ENCODE results near the gene CXCL8. TPM values are rescaled to one million over a fixed set of nuclear protein-coding genes. Genes with fewer than 3 reads are reported as not detected.

Gene CXCL8
- total RNA-seq, 2 experiments from 2014 or later: 0.31 to 0.38 TPM

DNA sequence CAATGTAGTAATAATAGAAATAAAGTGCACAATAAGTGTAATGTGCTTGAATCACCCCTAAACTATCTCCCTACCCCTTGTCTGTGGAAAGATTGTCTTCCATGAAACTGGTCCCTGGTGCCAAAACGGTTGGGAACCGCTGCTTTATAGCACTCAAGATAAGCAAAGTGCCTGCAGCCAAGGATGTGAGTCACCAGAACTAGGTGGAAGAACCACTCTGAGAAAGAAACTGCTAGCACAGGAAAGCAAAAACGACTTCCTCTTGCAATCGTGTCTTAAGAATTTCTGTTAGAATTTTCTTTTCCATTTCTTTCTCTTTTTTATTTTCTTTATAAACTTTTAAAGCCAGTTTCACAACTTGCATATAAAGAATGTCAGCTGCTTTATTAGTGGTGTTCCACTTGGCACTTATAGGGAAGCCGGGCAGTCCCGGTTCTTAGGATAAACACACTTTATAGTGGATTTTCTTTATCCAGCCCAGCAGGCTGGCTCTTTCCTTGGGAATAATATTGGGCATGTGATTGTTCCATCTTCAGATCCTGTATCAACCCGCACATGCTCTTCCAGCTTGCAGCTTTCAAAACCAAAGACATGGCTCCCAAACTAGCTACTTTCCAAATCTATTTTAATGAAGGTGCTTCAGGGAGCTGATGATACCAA is 32.3 kb upstream of the CXCL8 start:
- Mint-ChIP-seq H3K4me3 (no peak overlapping the region), H3K36me3 (no peaks in the 10 kb centered on the region), H3K27me3 (peaks cover 6% of the 10 kb centered on the region), H3K27ac (no peak overlapping the region), H3K9me3 (no peaks in the 10 kb centered on the region), H3K4me1 (no peaks in the 10 kb centered on the region)
- DNase-seq: no peak

DNA sequence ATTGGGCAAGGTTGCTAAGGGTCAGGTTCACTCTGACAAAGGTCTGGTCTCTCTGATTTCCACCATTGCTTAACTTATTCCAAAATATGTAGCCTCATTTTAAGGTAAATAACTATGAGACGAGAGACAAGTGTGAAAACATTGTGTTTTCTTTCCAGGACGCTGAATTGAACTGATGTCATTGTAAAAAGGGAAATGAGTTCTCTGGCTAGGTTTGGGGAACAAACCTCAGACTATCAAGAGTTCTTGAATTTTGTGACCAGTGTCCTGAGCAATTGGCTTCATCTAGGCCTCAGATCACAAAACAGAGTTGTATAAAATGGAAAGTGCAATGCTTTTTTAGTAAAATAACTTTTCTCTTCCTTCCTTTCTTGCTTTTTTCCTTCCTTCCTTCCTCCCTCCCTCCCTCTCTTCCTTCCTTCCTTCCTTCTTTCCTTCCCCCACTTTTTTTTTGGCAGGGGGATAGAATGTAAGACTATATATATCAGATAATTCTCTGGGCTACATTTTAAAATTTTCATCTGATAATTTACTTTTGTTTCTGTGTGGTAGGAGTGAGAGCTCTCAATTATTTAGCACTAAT is 30.8 kb upstream of the CXCL8 start:
- Mint-ChIP-seq H3K36me3 (no peaks in the 10 kb centered on the region), H3K4me3 (no peak overlapping the region), H3K27me3 (peaks cover 6% of the 10 kb centered on the region), H3K9me3 (no peaks in the 10 kb centered on the region), H3K27ac (no peak overlapping the region), H3K4me1 (no peaks in the 10 kb centered on the region)
- DNase-seq: no peak

DNA sequence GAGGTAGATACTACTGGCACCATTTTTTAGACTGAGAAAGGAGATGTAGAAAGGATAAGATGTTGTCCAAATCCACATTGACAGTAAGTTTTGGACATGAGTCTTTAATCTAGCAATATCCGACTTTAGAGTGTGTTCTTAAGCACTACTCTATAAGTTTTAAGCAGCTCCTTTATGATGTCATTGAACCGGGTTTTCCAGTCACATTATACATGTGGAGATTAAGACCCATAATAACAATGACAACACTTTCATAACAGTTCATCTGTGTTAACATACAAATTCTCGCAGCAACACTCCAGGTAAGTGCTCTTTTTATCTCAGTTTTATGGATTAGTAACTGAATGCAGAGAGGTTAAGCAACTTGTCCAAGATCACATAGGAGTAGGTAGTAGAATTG is 30.3 kb upstream of the CXCL8 start:
- Mint-ChIP-seq H3K36me3 (no peaks in the 10 kb centered on the region), H3K27me3 (peaks cover 6% of the 10 kb centered on the region), H3K4me3 (no peak overlapping the region), H3K4me1 (no peaks in the 10 kb centered on the region), H3K27ac (no peak overlapping the region), H3K9me3 (no peaks in the 10 kb centered on the region)
- no peak for DNase-seq

DNA sequence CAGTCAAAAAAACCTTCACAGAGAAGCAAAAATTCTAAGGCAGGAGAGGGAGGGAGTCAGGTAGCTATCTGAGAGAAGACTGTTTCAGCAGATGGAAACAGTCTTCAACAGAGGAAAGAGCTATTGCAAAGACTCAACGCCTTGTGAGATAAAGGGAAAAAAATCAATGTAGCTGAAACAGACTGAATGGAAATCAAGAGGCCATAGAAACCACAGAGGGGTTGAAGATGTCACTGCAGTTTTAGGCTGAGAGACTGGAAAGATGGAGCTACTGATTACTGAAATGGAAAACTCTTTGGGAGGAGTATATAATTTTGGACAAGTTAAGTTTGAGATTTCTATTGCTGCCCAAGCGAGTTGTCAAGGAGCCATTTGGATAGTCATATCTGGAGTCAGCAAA is 28.4 kb upstream of the CXCL8 start:
- no peaks in the 10 kb centered on the region for H3K36me3 Mint-ChIP-seq
- H3K4me3 Mint-ChIP-seq: no peak overlapping the region
- H3K27ac Mint-ChIP-seq: no peak overlapping the region
- no peaks in the 10 kb centered on the region for H3K9me3 Mint-ChIP-seq
- no peaks in the 10 kb centered on the region for H3K4me1 Mint-ChIP-seq
- DNase-seq: no peak
- no peaks in the 10 kb centered on the region for H3K27me3 Mint-ChIP-seq

DNA sequence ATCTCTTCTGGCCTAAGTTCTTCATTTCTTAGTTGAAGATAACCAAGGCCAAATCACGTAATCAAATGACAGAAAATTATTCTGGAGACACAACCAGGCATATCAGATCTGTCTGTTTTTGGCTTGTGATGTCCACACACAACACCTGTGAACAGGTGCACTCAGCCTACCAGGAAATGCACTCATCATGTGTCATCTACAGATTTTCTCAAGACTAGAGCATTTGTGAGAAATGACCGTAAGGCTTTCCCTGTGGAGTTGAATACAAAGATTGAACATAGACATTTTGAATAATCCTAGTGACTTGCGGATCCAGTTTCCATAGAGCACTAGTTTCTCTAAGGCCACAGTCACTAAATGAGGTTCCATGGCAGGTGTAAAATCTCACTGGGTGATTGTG is 26.7 kb upstream of the CXCL8 start:
- Mint-ChIP-seq H3K9me3 (no peaks in the 10 kb centered on the region), H3K36me3 (no peaks in the 10 kb centered on the region), H3K27ac (no peak overlapping the region), H3K27me3 (no peaks in the 10 kb centered on the region), H3K4me3 (no peak overlapping the region), H3K4me1 (no peaks in the 10 kb centered on the region)
- no peak for DNase-seq

DNA sequence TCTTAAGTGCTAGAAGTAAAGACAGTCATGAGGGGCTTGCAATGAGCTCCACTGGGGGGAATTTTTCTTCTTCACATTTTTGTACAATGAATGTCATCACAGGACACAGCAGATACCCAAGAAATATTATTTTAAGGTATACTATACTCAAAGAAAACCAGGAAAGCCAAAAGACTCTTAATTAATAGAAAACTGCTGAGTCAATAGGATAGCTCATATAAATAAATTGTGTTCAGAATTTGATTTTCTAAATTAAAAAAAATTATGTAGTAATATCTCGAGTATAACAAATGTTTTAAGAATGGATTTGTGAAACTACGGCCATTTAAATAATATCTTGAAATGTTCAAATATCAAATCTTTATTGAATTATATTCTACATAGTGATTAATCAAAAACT is 25.7 kb upstream of the CXCL8 start:
- H3K27ac Mint-ChIP-seq: no peak overlapping the region
- DNase-seq: no peak
- H3K4me3 Mint-ChIP-seq: no peak overlapping the region
- no peaks in the 10 kb centered on the region for H3K4me1 Mint-ChIP-seq
- H3K36me3 Mint-ChIP-seq: no peaks in the 10 kb centered on the region
- H3K27me3 Mint-ChIP-seq: no peaks in the 10 kb centered on the region
- no peaks in the 10 kb centered on the region for H3K9me3 Mint-ChIP-seq

DNA sequence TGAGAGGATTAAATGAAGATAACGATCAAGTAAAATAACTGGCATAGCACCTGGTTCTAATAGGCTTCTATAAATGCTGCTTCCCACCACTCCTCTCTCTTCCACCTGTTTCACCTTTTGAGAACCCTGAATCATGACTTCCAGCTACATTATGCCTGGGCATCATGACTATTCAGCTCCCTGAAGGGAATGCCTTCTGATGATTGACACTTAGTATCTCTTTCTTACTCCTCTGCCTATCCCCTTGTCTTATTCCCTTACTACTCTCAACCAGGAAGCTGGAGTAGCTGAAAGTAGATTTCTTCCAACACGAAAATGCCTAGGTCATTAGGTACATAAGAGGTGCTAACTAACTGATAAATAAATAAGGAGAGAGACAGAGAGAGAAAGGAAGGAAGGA is 24.7 kb upstream of the CXCL8 start:
- no peak overlapping the region for H3K27ac Mint-ChIP-seq
- no peaks in the 10 kb centered on the region for H3K36me3 Mint-ChIP-seq
- H3K4me3 Mint-ChIP-seq: no peak overlapping the region
- DNase-seq: no peak
- no peaks in the 10 kb centered on the region for H3K4me1 Mint-ChIP-seq
- H3K9me3 Mint-ChIP-seq: no peaks in the 10 kb centered on the region
- no peaks in the 10 kb centered on the region for H3K27me3 Mint-ChIP-seq

DNA sequence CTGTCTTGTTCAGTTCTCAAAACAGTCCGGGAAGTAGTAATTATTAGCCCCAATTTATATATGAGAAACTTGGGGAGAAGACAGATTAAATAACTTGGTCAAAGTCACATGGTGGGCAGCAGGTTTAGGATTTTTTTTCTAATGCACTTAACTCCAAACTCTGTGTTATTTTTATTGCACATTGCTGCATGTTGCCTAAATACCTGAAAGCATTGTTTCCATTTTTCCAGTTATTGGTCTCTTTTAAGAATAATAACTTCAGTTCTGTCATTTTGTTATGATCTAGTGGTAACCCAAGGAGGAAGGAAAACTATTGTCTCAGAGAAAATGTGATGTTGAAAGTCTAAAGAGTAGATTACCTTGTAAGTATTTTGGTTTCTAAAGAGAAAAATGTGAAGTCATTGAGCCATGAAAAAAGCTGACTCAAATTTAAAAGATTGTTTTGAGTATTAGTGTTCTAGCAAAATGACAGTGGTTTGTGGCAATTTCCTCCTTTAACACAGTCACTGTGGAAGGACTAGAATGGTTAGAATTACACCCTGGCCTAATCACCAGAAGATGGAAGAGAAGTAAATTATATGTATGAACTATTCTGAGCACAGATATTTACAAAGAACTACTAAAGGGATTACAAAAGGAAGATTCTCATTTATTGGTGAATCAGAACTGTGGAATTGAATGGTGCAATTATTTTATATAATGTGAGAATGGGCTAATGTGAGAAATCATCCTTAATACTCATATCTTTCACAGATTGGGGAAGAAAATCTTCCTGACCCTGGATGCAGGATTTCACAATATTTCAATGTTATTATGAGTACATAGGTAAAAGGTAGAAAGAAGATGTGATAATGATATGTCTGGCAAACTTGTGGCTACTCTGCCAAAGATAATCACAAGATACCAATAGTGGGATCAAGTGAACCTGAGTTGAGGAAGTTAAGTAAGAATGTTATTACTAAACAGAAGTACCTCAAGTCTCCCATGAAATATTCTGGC is 21.7 kb upstream of the CXCL8 start:
- no peaks in the 10 kb centered on the region for H3K27me3 Mint-ChIP-seq
- H3K27ac Mint-ChIP-seq: no peak overlapping the region
- H3K4me3 Mint-ChIP-seq: no peak overlapping the region
- no peaks in the 10 kb centered on the region for H3K4me1 Mint-ChIP-seq
- H3K9me3 Mint-ChIP-seq: no peaks in the 10 kb centered on the region
- DNase-seq: no peak
- H3K36me3 Mint-ChIP-seq: no peaks in the 10 kb centered on the region

DNA sequence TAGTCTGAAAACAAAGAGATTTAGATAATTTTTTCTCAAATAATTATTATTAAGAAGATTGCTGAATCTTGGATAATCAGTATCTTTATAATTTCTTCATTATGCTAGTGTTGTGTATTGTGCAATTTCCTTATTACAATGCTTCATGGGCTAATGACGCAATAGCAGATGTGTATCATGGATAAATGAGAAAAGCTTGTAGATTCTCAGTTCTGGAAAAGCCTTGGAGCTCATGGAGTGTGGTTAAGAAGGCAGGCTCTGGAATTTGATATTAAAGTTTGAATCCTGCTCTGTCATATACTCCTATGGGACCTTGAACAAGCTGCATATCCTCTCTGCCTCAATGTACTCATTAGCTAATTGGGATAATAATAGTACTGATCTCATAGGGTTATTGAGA is 18.9 kb upstream of the CXCL8 start:
- DNase-seq: no peak
- no peaks in the 10 kb centered on the region for H3K27me3 Mint-ChIP-seq
- H3K9me3 Mint-ChIP-seq: no peaks in the 10 kb centered on the region
- no peak overlapping the region for H3K4me3 Mint-ChIP-seq
- no peaks in the 10 kb centered on the region for H3K36me3 Mint-ChIP-seq
- no peaks in the 10 kb centered on the region for H3K4me1 Mint-ChIP-seq
- no peak overlapping the region for H3K27ac Mint-ChIP-seq

DNA sequence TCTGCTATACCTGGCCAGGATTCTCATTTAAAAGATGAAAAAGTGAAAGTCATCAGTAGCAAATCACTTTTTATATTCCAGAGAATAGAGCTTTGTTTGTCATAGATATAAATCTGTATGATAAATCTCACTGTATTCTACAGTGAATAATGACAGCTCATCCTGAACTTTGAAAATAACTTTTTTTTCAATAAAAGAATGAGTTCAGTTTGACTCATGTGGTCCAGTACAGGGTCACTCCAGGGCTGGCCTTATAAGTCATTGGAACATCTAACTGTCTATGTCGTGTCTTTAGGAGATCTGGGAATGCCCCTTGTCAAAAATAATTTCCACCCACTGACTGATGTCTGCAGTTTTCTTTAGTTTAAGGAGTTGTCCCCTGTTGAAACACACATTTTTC is 18.5 kb upstream of the CXCL8 start:
- no peak overlapping the region for H3K4me3 Mint-ChIP-seq
- DNase-seq: no peak

DNA sequence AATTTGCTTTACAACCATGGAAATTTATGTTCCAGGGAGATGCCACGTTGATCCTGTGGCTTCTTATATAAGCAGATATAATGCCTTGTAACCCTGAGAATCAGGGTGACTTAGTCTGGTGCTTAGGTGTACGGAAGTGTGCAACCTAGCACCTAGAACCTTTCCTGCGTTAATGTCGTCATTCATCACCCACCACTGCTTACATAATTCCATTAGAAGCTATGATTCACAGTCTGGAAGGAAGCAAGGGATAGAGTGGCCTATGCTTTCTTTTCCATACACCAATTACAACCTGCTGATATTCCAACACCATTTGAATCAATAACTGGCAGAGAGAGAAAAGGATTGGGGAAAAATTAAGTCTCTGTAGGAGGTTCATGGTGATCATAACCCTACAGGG is 17.3 kb upstream of the CXCL8 start:
- DNase-seq: no peak
- H3K36me3 Mint-ChIP-seq: no peaks in the 10 kb centered on the region
- H3K27ac Mint-ChIP-seq: no peak overlapping the region
- H3K9me3 Mint-ChIP-seq: no peaks in the 10 kb centered on the region
- H3K4me1 Mint-ChIP-seq: no peaks in the 10 kb centered on the region
- H3K27me3 Mint-ChIP-seq: no peaks in the 10 kb centered on the region
- no peak overlapping the region for H3K4me3 Mint-ChIP-seq

More for the DNA sequence above, 18.5 kb upstream of the CXCL8 start:
- Mint-ChIP-seq H3K4me1 (no peaks in the 10 kb centered on the region), H3K9me3 (no peaks in the 10 kb centered on the region), H3K36me3 (no peaks in the 10 kb centered on the region), H3K27ac (no peak overlapping the region), H3K27me3 (no peaks in the 10 kb centered on the region)

DNA sequence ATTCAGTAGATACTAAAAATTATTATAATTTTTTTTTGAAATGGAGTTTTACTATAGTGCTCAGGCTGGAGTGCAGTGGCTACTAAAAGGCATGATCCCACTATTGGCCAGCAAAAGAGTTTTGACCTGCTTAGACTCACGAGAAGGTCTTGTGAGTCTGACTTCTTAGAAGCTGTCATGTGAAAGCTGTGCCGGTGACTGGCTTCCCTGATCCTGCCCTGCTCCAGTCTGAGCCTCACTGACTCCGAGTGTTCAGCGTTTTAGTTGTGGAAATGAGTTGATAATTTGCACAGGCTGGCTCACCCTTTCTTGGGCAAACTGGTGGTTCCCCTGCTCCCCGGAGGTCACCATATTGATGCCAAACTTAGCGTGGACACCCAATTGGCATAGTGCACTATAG is 16.4 kb upstream of the CXCL8 start:
- Mint-ChIP-seq H3K9me3 (no peaks in the 10 kb centered on the region), H3K27ac (no peak overlapping the region), H3K4me3 (no peak overlapping the region), H3K27me3 (no peaks in the 10 kb centered on the region), H3K36me3 (no peaks in the 10 kb centered on the region), H3K4me1 (no peaks in the 10 kb centered on the region)
- DNase-seq: no peak

DNA sequence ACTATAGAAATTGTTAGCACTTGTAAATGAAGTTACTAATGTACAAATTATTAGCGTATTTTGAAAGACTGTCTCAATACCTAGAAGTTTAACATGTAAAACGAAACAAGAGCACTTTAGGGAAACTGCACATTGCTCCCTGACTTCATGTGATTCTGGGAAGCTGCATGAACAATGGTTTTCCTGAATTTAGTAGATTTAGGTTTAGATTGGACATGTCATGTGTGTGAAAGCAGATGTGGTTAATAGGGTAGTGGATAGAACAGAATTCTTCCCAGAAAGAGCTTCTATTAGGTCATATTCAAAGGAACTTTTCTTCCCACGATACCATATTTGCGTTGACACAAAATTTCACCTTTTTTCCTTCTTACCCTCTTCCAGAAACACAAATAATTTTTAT is 14.9 kb upstream of the CXCL8 start:
- Mint-ChIP-seq H3K9me3 (no peaks in the 10 kb centered on the region), H3K36me3 (no peaks in the 10 kb centered on the region), H3K27ac (no peak overlapping the region), H3K4me3 (no peak overlapping the region), H3K27me3 (no peaks in the 10 kb centered on the region), H3K4me1 (no peaks in the 10 kb centered on the region)
- no peak for DNase-seq

DNA sequence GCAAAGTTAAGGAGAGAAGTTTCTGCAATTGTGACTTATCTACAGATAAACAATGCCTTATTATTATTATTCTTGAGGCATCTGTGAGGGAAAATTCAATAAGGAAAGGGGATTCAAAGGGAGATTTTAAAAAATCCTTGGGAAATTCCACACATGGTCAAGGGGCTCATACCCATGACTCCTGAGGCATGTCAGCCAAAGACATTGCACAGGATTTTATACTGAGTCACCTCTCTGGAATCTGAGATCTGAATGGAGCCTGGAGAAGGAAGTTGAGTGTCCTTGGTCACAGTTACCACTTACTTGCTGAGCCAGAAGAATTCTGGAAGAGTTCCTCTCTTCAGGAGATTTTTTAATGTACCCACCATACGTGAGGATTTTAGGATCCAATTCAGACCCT is 14.4 kb upstream of the CXCL8 start:
- H3K27me3 Mint-ChIP-seq: no peaks in the 10 kb centered on the region
- no peaks in the 10 kb centered on the region for H3K4me1 Mint-ChIP-seq
- no peaks in the 10 kb centered on the region for H3K36me3 Mint-ChIP-seq
- no peak for DNase-seq
- no peak overlapping the region for H3K27ac Mint-ChIP-seq
- H3K9me3 Mint-ChIP-seq: no peaks in the 10 kb centered on the region
- H3K4me3 Mint-ChIP-seq: no peak overlapping the region

DNA sequence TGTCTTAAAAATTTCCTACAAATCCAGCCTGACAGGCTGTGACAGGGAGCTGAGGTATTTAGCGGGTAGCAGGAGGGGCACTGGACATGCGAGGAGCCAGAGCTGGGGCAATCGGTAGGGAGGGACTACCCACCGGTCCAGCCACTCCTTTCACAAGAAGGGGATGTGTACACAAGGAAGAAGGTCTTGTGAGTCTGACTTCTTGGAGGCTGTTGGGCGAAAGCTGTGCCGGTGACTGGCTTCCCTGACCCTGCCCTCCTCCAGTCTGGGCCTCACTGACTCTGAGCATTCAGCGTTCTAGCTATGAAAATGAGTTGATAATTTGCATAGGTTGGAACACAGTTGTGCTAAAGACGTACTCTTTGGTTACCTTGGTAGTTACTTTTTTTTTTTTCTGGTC is 12.7 kb upstream of the CXCL8 start:
- Mint-ChIP-seq H3K27ac (no peak overlapping the region), H3K4me1 (peaks cover 3% of the 10 kb centered on the region), H3K36me3 (no peaks in the 10 kb centered on the region), H3K9me3 (no peaks in the 10 kb centered on the region), H3K4me3 (no peak overlapping the region), H3K27me3 (peaks cover 3% of the 10 kb centered on the region)
- DNase-seq: no peak

Data from activated naive CD8-positive, alpha-beta T cell treated with anti-CD3 and anti-CD28 coated beads for 36 hours (primary cell).